GM21737 (cell line): ENCODE measurements around the gene GALNT12.

Source experiments
- ATAC-seq: cut with Tn5 transposase; IDR thresholded peaks from one replicate; pipeline ENCODE4 v1.9.1; 2021; ENCODE audit warnings: mild to moderate bottlenecking, moderate library complexity; ENCODE audit not compliant: unreplicated experiment

GALNT12 gene

GRCh38 chr9:98899408-98900056 lies 92.1 kb downstream of the GALNT12 start:
- no peak for ATAC-seq
